ENCODE measurements around the gene ARHGAP5.

The ARHGAP5 gene

DNA sequence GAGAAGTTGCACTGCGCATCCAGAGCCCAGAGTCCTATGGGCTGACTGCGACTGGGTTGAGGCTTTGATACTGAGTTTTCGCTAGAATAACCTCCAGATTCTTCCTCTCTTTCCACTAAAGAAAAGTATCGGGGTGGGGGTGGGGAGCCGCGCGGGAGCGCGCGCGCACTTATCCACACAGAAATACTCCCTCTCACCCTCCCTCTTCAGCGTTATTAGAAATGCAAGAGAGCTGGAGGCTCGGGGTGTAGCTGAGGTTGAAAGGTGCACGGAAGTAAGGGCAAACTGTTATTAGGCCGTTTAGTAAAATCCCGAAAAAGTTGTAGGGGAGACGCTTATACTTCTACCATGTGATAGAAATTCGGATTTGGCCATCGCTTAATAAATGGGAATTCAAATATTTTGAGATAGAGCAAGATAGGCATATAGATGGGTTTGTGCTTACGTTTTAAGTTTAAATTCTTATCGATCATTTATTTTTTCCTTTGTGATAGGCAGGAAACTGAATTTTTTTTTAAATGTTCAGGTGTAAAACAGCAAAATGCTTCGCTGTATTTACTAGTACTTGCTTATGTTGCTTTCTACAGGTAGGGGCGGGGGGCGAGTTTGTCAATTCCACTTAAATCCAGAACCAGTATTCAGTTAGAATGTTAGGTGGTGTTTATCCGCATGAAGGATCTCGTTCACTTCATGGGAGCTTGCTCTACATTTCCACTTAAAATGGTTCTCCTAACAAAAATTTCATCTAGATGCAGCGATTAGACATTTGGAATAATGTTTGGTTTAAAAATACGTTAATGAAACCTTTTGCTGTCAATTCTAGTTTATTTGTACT lies 1.1 kb downstream of the ARHGAP5 start:
- no peak for DNase-seq

DNA sequence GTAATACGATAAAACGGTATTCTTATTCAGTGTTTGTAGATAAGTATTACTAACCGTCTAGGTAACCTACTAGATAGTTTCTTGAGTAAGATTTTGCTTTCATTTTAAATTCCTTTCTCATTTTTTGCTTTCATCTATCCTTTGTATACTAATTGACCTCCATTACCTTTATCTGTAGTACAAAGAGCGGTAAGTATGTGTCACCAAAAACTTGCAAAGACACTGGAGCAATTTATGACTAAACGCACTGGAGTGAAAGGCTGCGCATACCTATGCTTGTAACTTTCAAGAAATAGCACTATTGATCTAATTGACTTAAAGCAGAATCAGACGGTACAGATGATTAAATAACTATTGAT lies 1.7 kb downstream of the ARHGAP5 start:
- DNase-seq = no peak

DNA sequence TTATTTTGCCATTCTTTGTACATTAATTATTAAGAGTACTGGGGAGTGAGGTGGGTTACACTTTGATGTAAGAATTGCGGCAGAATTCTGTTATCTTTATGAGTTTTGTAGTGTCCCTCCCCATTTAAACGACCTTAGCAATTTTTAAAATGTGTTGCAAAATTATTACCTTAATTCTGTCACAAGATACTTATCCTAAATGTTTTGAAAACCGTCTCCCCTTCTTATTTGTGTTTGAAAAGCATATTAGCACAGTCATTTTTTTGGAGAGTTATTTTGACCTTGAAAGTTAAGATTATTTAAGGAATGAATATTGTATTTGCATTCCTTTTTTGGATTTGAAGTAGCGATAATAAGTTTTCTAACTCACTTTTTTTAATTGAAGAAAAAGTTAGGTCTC lies 2.2 kb downstream of the ARHGAP5 start:
- no peak for DNase-seq

DNA sequence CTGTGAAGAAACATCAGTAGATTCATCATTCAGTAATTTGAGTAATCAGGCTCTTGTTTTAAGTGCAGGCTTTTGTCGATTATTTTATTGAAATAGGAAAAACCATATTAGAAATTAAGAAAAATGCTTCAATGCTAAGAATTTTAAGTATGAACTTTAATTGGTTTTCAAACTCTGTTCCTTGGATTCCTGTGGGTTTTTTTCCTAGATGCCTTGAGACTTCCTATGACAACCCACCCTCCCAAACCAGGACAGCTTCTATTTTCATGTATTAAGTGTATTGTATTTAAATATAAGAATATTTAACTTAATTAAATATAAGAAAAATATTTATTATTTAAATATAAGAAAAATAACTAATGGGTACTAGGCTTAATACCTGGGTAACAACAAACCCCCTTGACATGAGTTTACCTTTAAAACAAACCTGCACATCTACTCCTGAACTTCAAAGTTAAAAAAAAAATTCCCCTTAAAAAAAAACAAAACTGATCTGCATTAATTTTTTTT lies 3.0 kb downstream of the ARHGAP5 start:
- DNase-seq = no peak

DNA sequence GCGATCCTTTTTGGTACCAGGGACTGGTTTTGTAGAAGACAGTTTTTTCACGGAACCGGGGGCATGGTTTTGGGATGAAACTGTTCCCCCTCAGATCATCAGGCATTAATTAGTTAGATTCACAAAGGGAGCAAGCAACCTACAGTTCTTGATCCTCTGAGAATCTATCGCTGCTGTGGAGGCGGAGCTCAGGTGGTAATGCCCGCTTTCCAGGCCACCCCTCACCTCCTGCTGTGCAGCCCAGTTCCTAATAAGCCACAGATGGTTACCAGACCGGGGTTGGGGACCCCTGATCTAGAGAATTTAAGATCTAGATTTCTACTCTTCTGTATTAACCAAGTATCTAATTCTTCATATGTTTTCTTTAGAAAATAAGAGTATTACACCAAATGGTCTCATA lies 4.8 kb downstream of the ARHGAP5 start:
- DNase-seq = no peak

DNA sequence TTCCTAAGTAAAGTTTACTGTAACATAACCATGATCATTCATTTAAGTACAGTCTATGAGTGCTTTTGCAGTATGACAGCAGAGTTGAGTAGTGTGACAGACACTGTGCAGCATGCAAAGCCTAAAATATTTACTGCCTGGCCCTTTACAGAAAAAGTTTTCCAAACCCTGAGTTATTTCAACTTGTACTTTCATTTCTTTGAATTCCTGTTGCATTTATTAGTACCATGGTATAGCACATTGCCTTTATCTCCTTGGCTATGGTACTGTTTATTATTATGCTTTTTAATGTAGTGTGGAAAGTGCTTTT lies 6.2 kb downstream of the ARHGAP5 start:
- no peak for DNase-seq

DNA sequence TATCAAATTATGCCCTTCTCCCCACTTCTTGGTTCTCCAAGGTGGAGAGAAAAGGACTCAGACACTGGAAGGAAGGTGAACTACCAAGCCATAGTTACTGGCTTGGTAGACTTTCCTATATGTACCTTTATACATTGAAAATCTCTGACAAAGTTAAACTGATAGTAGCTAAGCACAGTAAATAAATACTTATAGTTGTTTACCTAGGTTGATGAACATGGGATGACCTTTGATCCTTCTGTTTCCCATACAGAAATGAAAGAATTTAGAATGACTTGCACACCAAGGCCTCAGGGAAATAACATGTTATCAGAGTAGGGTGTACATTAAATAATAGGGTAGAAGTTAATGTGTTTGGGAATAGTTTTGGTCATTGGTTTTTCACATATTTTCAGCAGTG lies 6.7 kb downstream of the ARHGAP5 start:
- DNase-seq = no peak

DNA sequence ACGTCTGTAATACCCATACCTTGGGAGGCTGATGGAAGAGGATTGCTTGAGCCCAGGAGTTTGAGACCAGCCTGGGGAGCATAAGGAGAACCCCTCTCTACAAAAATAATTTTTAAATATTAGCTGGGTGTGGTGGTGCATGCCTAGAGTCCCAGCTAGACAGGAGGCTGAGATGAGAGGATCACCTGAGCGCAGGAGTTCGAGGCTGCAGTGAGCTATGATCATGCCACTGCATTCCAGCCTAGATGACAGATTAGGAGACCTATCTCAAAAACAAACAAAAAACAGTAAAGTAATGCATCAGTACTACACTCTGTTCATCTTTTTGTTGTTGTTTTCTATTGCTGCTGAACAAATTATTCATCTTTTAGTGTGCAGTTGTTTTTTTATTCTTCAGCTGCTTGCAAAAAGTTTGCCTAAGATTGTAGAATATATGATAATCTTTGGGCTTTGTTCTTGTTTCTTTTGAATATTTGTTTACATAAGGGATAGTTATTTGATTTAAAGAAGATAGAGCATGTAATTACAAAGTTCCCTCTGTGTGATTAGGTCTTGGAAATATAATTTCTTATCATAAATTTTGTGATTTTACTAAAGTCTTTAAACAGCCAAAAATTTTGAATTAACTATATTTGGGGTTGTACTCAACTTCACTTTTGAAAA lies 8.2 kb downstream of the ARHGAP5 start:
- DNase-seq = no peak

DNA sequence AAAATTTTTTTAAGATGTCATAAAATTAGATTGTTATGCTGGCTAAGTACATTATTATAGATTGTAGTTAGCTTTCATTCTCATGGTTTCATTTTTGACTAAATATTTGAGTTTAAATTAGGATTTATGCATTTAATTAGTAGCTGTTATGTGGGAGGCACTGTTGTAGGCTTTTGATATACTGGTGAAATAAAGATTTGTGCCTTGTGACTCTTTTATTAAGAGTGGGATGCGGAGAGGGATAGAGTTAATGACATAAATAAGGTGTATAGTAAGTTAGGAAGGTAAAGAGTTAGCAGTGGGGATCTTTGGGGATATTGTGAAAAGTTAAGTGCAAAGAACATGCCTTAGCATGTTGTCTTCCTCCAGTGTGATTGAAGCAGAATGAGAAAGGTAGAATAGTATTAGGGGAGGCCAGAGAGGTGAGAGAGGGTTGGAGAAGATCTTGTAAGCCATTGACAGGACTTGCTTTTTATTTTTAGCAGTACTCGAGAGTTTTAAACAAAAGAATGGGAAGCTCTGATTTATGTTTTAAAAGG lies 8.8 kb downstream of the ARHGAP5 start:
- no peak for DNase-seq

DNA sequence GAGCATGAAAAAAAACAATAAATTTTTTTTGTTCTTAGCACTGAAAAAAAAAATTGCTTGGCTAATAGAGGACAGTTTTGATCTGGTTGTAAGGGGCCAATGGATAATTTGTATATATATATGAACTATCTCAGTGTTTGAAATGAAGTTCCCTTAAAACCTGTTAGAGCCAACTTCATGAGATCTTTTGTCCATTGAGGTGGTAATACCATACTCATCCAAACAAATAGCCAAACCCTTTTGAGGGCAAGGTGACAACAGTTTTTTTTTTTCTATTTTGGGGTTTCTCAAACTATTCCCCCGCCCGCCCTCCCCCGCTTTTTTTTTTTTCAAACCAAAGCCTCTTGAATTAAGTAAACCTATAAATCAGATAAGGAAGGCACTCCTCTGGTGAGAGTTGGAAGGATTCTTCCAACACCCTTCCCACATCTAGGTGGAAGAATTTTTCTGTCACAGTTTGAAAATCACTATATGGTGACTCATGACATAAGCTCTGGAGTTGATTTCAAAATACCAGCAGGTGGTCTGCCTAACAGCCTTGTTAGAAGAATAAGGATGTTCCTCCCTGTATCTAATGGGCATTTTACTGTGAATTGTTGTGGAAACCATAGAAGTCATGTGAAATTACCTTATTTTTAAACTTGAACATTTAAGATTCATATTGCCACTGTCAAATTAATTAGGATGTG lies 10.2 kb downstream of the ARHGAP5 start:
- no peak for DNase-seq

DNA sequence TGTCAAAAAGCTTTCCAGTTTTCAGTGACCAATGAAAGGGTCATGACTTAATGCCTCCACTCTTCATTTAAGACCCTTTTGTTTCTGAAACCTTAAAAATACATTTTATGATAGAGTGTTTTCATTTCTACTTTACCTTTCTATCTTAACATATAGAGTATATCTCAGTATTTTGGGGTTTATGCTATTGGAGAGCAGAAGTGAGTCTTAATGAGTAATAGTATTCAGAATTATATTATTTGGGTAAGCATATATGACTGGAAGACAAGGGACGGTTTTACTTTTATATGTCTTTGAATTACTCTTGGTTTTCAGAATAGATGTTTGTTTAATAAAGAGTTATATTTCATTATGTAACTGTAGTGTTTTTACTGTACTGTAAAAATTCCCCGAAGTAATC lies 10.8 kb downstream of the ARHGAP5 start:
- no peak for DNase-seq

DNA sequence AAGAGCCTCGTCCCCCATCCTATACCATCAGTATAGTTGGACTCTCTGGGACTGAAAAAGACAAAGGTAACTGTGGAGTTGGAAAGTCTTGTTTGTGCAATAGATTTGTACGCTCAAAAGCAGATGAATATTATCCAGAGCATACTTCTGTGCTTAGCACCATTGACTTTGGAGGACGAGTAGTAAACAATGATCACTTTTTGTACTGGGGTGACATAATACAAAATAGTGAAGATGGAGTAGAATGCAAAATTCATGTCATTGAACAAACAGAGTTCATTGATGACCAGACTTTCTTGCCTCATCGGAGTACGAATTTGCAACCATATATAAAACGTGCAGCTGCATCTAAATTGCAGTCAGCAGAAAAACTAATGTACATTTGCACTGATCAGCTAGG lies 13.6 kb downstream of the ARHGAP5 start:
- no peak for DNase-seq

DNA sequence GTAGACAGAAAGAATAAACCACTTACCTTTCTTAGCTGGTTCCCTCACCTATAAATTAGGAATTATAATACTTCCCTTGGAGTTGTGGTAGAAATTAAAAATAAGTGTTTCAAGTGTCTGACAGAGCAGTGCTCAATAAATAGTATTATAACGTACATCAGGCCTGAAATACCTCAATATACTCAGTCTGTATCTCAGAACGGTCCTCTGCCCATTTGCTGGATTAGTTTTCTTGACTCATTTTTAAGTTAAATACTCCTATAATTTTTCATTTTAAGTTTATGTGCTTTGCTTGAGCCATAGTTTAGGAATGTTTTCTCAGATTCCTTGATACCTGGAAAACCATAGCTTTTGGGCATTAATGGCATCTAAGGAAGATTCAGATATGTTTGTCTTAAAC lies 22.4 kb downstream of the ARHGAP5 start:
- no peak for DNase-seq

DNA sequence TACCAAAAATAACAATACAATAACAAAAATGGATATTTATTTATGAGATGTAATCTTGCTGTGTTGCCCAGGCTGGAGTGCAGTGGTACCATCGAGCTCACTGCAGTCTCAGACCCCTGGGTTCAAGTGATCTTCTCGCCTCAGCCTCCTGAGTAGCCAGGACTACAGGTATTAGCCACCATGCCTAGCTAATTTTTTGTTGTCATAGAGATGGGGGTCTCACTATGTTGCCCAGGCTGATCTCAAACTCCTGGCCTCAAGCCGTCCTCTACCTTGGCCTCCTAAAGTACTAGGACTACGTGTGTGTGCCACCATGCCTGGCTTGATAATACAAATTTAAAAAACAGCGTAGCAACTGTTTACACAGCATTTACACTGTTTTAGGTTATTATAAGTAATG lies 23.1 kb downstream of the ARHGAP5 start:
- no peak for DNase-seq

DNA sequence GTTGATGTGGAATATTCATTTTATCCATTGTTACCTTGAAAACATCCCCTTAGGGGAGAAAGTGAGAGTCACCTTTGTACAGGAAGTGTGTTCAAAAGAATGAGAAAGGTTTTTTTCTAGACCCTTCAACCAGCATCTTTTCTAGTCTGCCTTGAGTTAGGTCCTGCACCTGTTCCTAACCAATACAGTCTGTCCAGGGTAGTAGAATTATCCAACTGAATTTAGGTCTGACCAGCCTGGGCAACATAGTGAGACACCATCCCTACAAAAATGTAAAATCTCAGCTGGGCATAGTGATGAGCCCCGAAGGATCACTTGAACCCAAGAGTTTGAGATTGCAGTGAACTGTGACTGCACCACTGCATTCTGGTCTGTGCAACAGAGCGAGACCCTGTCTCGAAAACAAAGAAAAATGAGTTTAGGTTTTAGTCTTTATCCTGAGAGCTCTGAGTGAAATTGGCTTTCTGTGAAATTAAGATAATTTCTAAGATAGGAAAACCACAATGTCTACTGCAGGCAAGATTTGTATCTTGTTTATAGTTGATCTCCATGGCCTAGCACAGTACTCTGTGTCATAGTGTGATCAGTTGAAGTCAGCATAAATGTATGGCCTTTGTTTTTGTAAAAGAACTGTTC lies 25.2 kb downstream of the ARHGAP5 start:
- peak in 1 of 2 experiments; percentile 24 for DNase-seq

DNA sequence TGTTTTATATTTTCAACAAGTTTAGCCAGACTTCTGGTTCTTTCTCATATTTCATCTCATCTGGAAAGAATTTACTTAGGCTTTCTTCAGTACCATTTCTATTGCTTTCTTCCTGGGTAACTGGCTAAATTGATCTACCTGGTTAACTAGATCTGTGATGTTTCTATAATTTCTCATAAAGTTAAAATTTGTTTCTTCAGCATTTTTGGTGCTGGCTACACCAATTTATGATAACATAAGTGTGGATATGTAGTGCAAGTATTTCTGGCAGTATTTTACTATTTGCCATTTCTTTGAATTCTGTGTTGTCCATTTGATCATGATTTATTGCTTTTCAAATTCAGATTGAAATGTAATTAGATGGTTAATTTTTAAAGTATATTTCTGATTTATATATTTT lies 25.9 kb downstream of the ARHGAP5 start:
- DNase-seq = no peak

DNA sequence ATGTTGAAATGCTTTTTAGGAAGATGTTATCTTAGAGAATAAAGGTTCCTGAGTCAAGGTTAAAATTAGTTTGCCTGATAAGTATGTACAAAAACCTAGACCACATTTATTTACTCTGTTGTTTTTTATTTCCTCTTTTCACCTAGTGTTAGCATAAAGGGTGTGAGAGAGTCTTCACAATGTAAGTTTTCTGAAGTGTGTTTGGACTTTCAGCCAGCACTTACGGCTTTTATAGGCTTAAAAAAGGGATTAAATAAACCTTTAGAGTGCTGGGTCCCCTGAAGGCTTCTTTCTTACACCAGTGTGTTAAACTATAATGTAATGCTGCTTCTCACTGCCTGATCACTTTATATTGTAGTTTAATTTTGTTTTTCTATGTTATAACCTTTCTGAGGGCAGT lies 27.2 kb downstream of the ARHGAP5 start:
- DNase-seq = no peak

DNA sequence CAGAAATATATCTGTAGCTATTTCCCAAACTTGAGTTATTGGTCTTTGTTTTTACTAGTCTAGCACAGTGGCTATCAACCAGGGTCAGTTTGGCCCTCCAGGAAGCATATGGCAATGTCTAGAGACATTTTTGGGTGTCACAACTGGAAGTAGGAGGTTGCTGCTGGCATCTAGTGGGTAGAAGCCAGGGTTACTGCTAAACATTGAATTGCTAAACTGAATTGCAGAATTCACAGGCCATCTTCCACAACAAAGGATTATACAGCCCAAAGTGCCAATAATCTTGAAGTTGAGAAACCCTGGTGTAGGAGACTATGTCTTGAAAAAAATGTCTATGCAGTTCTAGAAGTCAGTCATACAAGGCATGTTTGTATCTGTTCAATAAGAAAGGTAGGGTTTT lies 27.7 kb downstream of the ARHGAP5 start:
- no peak for DNase-seq

DNA sequence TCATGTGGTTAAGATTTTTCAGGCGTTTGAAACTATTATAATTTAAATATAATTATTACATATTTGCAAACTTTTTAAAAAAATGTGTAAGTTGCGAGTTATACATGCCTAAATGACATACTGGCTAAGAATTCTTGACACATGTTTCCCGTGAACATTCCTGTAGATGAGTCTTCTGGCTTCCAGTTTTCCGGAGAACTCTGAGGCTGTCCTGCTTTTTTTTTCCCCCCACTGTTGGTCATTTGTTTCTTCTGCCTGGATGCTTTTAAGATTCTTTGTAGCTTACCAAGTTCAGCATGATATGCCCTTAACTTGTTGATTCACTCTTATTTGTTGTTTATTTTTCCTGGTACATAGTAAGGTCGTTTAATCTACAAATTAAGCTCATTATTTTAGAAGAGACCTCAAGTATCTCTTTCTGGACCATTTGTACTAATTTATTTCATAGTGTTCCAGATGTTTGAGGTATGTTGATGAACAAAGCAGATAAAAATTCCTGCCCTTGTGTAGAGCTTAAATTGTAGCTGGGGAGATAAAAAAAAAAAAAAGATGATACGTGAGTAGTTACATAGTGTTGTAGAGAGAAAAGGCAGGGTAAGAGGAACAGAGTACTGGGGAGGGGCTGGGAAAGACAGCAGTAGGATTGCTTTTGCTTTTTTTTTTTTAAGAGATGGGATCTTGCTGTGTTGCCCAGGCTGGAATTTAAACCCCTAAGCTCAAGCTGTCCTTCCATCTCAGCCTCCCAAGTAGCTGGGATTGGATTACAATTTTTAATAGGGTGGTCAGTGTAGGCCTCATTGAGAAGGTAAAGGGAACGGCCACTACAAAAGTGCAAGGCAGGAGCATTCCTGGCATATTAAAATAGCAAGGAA lies 32.8 kb downstream of the ARHGAP5 start:
- DNase-seq = no peak

DNA sequence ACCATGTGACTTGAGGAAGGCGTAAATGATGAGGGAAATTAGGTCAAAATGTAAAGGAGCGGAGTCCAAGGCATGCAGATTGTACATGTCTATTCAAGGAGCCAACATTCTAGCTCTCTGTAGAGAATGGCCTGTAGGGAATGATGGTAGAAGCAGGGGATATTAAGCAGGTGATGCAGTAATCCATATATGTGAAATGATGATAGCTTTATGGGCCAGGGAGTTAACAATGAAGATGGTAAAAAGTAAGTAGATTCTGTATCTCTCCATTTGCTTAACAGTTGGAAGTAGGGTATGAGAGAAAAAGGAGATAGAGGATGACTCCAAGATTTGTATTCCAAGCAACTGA lies 33.4 kb downstream of the ARHGAP5 start:
- no peak for DNase-seq

DNA sequence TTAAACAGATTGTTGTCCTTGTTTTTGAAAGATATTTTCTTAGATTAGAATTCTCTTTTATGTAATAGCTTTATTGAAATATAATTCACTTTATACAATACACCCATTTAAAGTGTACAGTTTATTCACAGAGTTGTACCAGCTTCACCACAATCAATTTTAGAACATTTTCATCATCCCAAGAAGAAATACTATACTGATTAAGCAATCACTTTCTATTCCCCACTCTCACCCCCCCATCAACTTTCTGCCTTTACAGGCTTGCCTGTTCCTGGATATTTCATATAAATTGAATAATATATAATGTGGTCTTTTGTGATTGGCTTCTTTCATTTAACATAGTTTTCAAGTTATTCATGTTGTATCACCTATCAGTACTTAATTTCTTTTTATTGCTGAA lies 44.4 kb downstream of the ARHGAP5 start:
- no peak for DNase-seq

DNA sequence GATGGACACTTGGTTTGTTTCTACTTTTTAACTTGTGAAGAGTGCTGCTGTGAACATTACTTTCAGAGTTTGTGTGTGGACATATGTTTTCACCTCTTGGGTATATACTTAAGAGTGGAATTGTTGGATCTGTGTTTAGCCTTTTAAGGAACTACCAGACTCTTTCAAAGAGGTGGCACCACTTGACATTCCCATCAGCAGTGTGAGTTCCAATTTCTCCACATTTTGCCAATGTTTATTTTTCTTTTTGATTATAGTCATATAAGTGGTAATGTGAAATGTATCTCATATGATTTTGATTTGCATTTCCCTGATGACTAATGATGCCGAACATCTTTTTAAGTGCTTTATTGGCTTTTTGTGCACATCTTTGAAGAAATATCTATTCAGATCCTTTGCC lies 44.8 kb downstream of the ARHGAP5 start:
- no peak for DNase-seq
